HG03442 (cell line): ENCODE data around the gene CHRNB4.

ENCODE experiments used
- ATAC-seq: cut with Tn5 transposase; IDR thresholded peaks from one replicate; pipeline ENCODE4 v1.9.1; 2021; ENCODE audit warnings: mild to moderate bottlenecking, moderate library complexity; ENCODE audit not compliant: unreplicated experiment

CHRNB4 gene

GRCh38 chr15:78668987-78669386, 28.0 kb upstream of the CHRNB4 start:
- ATAC-seq, result no peak

- ATAC-seq, result no peak
Measured at GRCh38 chr15:78667578-78668236, 26.7 kb upstream of the CHRNB4 start.

- no peak for ATAC-seq
Measured at GRCh38 chr15:78666010-78666409, 25.0 kb upstream of the CHRNB4 start.

GRCh38 chr15:78663703-78664102, 22.7 kb upstream of the CHRNB4 start:
- no peak for ATAC-seq

GRCh38 chr15:78662028-78662427, 21.0 kb upstream of the CHRNB4 start:
- no peak for ATAC-seq

GRCh38 chr15:78661001-78661400, 20.0 kb upstream of the CHRNB4 start:
- ATAC-seq, result no peak

- no peak for ATAC-seq
Measured at GRCh38 chr15:78660584-78660983, 19.6 kb upstream of the CHRNB4 start.

GRCh38 chr15:78658823-78659222, 17.8 kb upstream of the CHRNB4 start:
- no peak for ATAC-seq

- no peak for ATAC-seq
Measured at GRCh38 chr15:78654272-78654671, 13.3 kb upstream of the CHRNB4 start.

- no peak for ATAC-seq
Measured at GRCh38 chr15:78651930-78652615, 11.1 kb upstream of the CHRNB4 start.

GRCh38 chr15:78651007-78651406, 10.0 kb upstream of the CHRNB4 start:
- no peak for ATAC-seq

GRCh38 chr15:78650022-78650421, 9.0 kb upstream of the CHRNB4 start:
- no peak for ATAC-seq

- no peak for ATAC-seq
Measured at GRCh38 chr15:78645009-78645408, 4.0 kb upstream of the CHRNB4 start.

- ATAC-seq, result no peak
Measured at GRCh38 chr15:78642331-78642730, 1.3 kb upstream of the CHRNB4 start.

- no peak for ATAC-seq
Measured at GRCh38 chr15:78641749-78642275, 802 bp upstream of the CHRNB4 start.

GRCh38 chr15:78640527-78641101, 396 bp downstream of the CHRNB4 start:
- no peak for ATAC-seq

- ATAC-seq, result no peak
Measured at GRCh38 chr15:78638658-78639314, 2.2 kb downstream of the CHRNB4 start.

GRCh38 chr15:78637776-78638435, 3.1 kb downstream of the CHRNB4 start:
- no peak for ATAC-seq

GRCh38 chr15:78636378-78636859, 4.6 kb downstream of the CHRNB4 start:
- no peak for ATAC-seq

GRCh38 chr15:78635346-78635745, 5.7 kb downstream of the CHRNB4 start:
- no peak for ATAC-seq
